Measurements from ENCODE around the gene SYNJ1. TPM values are rescaled to one million over a fixed set of nuclear protein-coding genes. Genes with fewer than 3 reads are reported as not detected.

The SYNJ1 gene
- total and polyA plus RNA-seq, 7 experiments from 2014 or later = 4.3 to 28.5 (median 22.1) TPM

- Mint-ChIP-seq H3K27me3 (peaks cover 0 to 4% (median 0%) of the 10 kb centered on the region in 5 donors), H3K4me1 (peaks cover 0 to 6% (median 0%) of the 10 kb centered on the region in 7 donors), H3K36me3 (peaks cover 0 to 7% (median 0%) of the 10 kb centered on the region in 5 donors), H3K4me3 (no peak within 1 kb of the TSS), H3K9me3 (no peaks in the 10 kb centered on the region), H3K27ac (no peak within 1 kb of the TSS)
- Histone ChIP-seq H3K4me1 (ENCODE audit: control insufficient read depth in 2 of 2, insufficient read depth in 2 of 2, low read length in 2 of 2) (no peaks in the 10 kb centered on the region), H3K27ac (ENCODE audit: low read depth, low read length) (no peak within 1 kb of the TSS), H3K36me3 (ENCODE audit: control insufficient read depth in 2 of 3, insufficient read depth in 3 of 3, low read length in 3 of 3) (no peaks in the 10 kb centered on the region), H3K4me3 (ENCODE audit: low read length) (no peak within 1 kb of the TSS), H3K9me3 (ENCODE audit: control insufficient read depth in 2 of 3, low read length in 3 of 3) (no peaks in the 10 kb centered on the region), H3K27me3 (ENCODE audit: control insufficient read depth in 2 of 2, insufficient read depth in 2 of 2, low read length in 2 of 2) (no peaks in the 10 kb centered on the region)
- ATAC-seq = no peak
- POLR2A ChIA-PET = no interaction called here
- CTCF ChIA-PET = no interaction called here
- no peak for DNase-seq
- intact Hi-C loops (cut with micrococcal nuclease) = no loop called here
These were observed 142.6 kb downstream of the SYNJ1 start, which contains the start of gene TCP10L for GRCh38 chr21:32585042-32585710. TCP10L (minus strand) TSS chr21:32585523; CDS start chr21:32584304, 1,219 bp downstream.

- no peak overlapping the region for H3K27ac Mint-ChIP-seq
- peaks cover 0 to 7% (median 0%) of the 10 kb centered on the region in 5 donors for H3K36me3 Mint-ChIP-seq
- no peaks in the 10 kb centered on the region for H3K9me3 ChIP-seq (ENCODE audit: control insufficient read depth in 2 of 3, low read length in 3 of 3)
- no peaks in the 10 kb centered on the region for H3K9me3 Mint-ChIP-seq
- no peak overlapping the region for H3K4me3 Mint-ChIP-seq
- no peak overlapping the region for H3K27ac ChIP-seq (ENCODE audit: low read depth, low read length)
- ChIA-PET POLR2A (no interaction called here), CTCF (no interaction called here)
- no peaks in the 10 kb centered on the region for H3K27me3 ChIP-seq (ENCODE audit: control insufficient read depth in 2 of 2, insufficient read depth in 2 of 2, low read length in 2 of 2)
- no peaks in the 10 kb centered on the region for H3K36me3 ChIP-seq (ENCODE audit: control insufficient read depth in 2 of 3, insufficient read depth in 3 of 3, low read length in 3 of 3)
- H3K4me1 Mint-ChIP-seq = peaks cover 0 to 6% (median 0%) of the 10 kb centered on the region in 7 donors
- intact Hi-C loops (cut with micrococcal nuclease) = no loop called here
- no peaks in the 10 kb centered on the region for H3K4me1 ChIP-seq (ENCODE audit: control insufficient read depth in 2 of 2, insufficient read depth in 2 of 2, low read length in 2 of 2)
- ATAC-seq (no peak), DNase-seq (no peak)
- peaks cover 0 to 4% (median 0%) of the 10 kb centered on the region in 5 donors for H3K27me3 Mint-ChIP-seq
- H3K4me3 ChIP-seq (ENCODE audit: low read length) = no peak overlapping the region
These were observed 143.3 kb downstream of the SYNJ1 start for GRCh38 chr21:32584472-32584871.

- no peaks in the 10 kb centered on the region for H3K9me3 Mint-ChIP-seq
- H3K27me3 ChIP-seq (ENCODE audit: control insufficient read depth in 2 of 2, insufficient read depth in 2 of 2, low read length in 2 of 2) = no peaks in the 10 kb centered on the region
- ATAC-seq = no peak
- intact Hi-C loops (cut with micrococcal nuclease) = no loop called here
- H3K9me3 ChIP-seq (ENCODE audit: control insufficient read depth in 2 of 3, low read length in 3 of 3) = no peaks in the 10 kb centered on the region
- H3K4me1 ChIP-seq (ENCODE audit: control insufficient read depth in 2 of 2, insufficient read depth in 2 of 2, low read length in 2 of 2) = no peaks in the 10 kb centered on the region
- H3K27me3 Mint-ChIP-seq = peaks cover 0 to 4% (median 0%) of the 10 kb centered on the region in 5 donors
- ChIA-PET CTCF (interaction anchor here (0.6 kb wide), 1 partner anchor 1005 kb away, joined by 3 read pairs; no protein-coding TSS in a partner anchor), POLR2A (no interaction called here)
- peaks cover 0 to 6% (median 0%) of the 10 kb centered on the region in 7 donors for H3K4me1 Mint-ChIP-seq
- H3K27ac ChIP-seq (ENCODE audit: low read depth, low read length) = no peak overlapping the region
- no peak overlapping the region for H3K27ac Mint-ChIP-seq
- H3K36me3 Mint-ChIP-seq = peaks cover 0 to 7% (median 0%) of the 10 kb centered on the region in 5 donors
- H3K4me3 ChIP-seq (ENCODE audit: low read length) = no peak overlapping the region
- no peaks in the 10 kb centered on the region for H3K36me3 ChIP-seq (ENCODE audit: control insufficient read depth in 2 of 3, insufficient read depth in 3 of 3, low read length in 3 of 3)
- no peak for DNase-seq
- no peak overlapping the region for H3K4me3 Mint-ChIP-seq
These were observed 146.1 kb downstream of the SYNJ1 start for GRCh38 chr21:32581732-32582131.

GRCh38 chr21:32580949-32581348 is 146.9 kb downstream of the SYNJ1 start:
- no peak overlapping the region for H3K4me3 Mint-ChIP-seq
- H3K27me3 ChIP-seq (ENCODE audit: control insufficient read depth in 2 of 2, insufficient read depth in 2 of 2, low read length in 2 of 2) = no peaks in the 10 kb centered on the region
- ChIA-PET CTCF (no interaction called here), POLR2A (no interaction called here)
- H3K27ac Mint-ChIP-seq = no peak overlapping the region
- H3K36me3 ChIP-seq (ENCODE audit: control insufficient read depth in 2 of 3, insufficient read depth in 3 of 3, low read length in 3 of 3) = no peaks in the 10 kb centered on the region
- peaks cover 0 to 7% (median 0%) of the 10 kb centered on the region in 5 donors for H3K36me3 Mint-ChIP-seq
- intact Hi-C loops (cut with micrococcal nuclease) = no loop called here
- peaks cover 0 to 6% (median 0%) of the 10 kb centered on the region in 7 donors for H3K4me1 Mint-ChIP-seq
- H3K4me1 ChIP-seq (ENCODE audit: control insufficient read depth in 2 of 2, insufficient read depth in 2 of 2, low read length in 2 of 2) = no peaks in the 10 kb centered on the region
- peaks cover 0 to 4% (median 0%) of the 10 kb centered on the region in 5 donors for H3K27me3 Mint-ChIP-seq
- H3K9me3 Mint-ChIP-seq = no peaks in the 10 kb centered on the region
- no peaks in the 10 kb centered on the region for H3K9me3 ChIP-seq (ENCODE audit: control insufficient read depth in 2 of 3, low read length in 3 of 3)
- no peak overlapping the region for H3K4me3 ChIP-seq (ENCODE audit: low read length)
- no peak overlapping the region for H3K27ac ChIP-seq (ENCODE audit: low read depth, low read length)
- ATAC-seq = no peak
- no peak for DNase-seq

Other genes with a start within 250 kb of the SYNJ1 start
- 1 to 10 TPM in 1 of 5 experiments, under 1 TPM in 3, not detected in 1; 0.13 to 1.1 (median 0.54) TPM for gene TCP10L, start 142.5 kb downstream of the SYNJ1 start, total RNA-seq
- 1 to 10 TPM in 1 of 2 donors, under 1 TPM in 1; 0.28 to 1.4 TPM for gene TCP10L, start 142.5 kb downstream of the SYNJ1 start, polyA plus RNA-seq
- 10 to 100 TPM; 16.8 to 34.5 (median 31.3) TPM for gene CFAP298, start 115.6 kb downstream of the SYNJ1 start, total RNA-seq
- 10 to 100 TPM; 52.2 to 64.3 TPM for gene CFAP298, start 115.6 kb downstream of the SYNJ1 start, polyA plus RNA-seq
- 10 to 100 TPM; 49.2 to 79.2 (median 57.0) TPM for gene PAXBP1, start 43.7 kb upstream of the SYNJ1 start, total RNA-seq
- gene PAXBP1, start 43.7 kb upstream of the SYNJ1 start, polyA plus RNA-seq = 10 to 100 TPM in 1 of 2 donors, 1 to 10 TPM in 1; 6.5 to 15.3 TPM